Coronary artery (tissue), 2 donors: ENCODE measurements around the gene CARD11.

Experiments used
- DNase-seq: peaks from one replicate; pipeline ENCODE4 v3.0.0-alpha.2; 2017; ENCODE audit warnings: low spot score
- H3K27ac ChIP-seq, 2 donors: fragments of 200-600 bp; sonication (generic); one replicate each; pipeline ENCODE4 v1.5.1; 2016 to 2019
- H3K4me3 ChIP-seq: fragments of 200-600 bp; sonication (generic); 2 replicates; pipeline ENCODE4 v1.5.1; 2016; ENCODE audit warnings: mild to moderate bottlenecking, moderate library complexity
- TF ChIP-seq, protein P1 (sequence below): fragments of 200-600 bp; sonication (generic); IDR thresholded peaks from one replicate; pipeline ENCODE4 v1.5.1; 2019; ENCODE audit warnings: antibody characterized with exemption

The CARD11 gene

DNA sequence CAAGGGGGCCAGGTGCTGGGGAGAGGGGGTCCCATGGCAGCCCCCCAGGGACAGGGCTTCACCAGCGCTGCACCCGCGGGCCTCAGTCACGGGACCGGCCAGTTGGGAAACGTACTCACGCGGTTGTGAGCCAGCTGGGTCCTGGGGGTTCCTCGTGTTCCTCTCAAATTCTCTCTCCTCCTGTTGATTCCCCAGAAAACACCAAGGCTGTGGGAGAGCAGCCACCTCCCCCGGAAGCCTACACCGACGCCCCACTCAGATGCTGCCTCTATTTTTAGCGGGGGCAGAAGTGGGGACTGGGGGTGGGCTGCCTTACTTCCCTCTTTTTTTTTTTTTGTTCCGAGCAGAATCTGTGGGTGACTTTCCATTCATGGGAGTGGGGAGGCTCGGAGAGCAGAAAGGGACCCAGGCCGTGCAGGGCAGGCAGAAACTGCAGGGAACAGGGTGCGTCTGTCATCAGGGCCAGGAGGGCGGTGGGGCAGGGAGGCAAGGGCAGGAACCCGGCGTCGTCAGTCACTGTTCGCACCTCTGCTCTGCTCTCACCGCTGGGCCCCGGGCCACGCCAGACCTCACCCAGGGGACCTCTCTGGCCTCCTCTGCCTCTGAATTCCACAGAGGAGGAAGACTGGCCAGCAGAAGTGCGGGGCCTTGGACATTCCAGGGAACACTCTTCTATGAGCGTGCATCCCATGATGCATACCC lies 63.1 kb downstream of the CARD11 start:
- TF ChIP-seq, protein P1, sequence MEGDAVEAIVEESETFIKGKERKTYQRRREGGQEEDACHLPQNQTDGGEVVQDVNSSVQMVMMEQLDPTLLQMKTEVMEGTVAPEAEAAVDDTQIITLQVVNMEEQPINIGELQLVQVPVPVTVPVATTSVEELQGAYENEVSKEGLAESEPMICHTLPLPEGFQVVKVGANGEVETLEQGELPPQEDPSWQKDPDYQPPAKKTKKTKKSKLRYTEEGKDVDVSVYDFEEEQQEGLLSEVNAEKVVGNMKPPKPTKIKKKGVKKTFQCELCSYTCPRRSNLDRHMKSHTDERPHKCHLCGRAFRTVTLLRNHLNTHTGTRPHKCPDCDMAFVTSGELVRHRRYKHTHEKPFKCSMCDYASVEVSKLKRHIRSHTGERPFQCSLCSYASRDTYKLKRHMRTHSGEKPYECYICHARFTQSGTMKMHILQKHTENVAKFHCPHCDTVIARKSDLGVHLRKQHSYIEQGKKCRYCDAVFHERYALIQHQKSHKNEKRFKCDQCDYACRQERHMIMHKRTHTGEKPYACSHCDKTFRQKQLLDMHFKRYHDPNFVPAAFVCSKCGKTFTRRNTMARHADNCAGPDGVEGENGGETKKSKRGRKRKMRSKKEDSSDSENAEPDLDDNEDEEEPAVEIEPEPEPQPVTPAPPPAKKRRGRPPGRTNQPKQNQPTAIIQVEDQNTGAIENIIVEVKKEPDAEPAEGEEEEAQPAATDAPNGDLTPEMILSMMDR, result no peak
- DNase-seq, result no peak
- Histone ChIP-seq H3K27ac (no peak overlapping the region), H3K4me3 (no peak overlapping the region)

DNA sequence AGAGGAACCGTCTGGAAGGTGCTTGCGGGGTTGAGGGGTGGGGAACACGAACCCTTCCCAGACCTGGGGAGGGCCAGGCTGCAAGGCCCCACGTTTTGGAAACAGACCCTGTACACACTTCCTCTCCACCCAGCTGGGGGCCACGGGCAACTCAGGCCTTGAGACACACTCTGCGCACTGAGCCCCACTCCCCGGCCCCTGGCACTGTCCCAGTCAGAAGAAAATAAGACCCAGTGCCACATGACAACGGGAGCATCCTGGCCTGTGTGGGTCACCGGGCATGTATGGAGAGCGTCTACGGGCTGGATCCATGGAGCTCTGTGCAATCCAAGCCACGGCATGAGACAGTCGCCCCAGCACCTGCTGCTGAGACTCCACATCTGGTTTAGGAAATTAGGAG lies 63.7 kb downstream of the CARD11 start:
- H3K4me3 ChIP-seq, result no peak overlapping the region
- TF ChIP-seq, protein P1, result no peak
- H3K27ac ChIP-seq, result no peak overlapping the region
- DNase-seq, result no peak

DNA sequence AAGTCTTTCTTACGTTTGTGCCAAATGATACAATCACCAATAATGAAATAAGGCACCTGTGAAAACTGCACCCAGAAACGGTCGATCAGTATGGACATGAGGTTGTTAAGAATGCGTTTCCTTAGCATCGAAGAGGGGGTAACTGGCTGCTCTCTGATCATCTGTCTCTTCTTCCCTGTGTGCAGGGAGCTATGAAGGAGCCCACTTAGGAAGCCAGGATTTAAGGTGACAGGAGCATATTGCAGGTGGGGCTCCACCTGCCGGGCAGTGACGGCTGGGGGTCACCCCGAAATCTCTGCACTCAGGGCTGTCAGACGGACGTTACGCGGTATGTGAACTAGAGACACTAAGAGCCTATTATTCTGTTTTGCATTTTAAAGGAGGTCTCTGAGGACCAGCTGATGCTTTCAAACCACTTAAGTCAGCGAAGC lies 64.5 kb downstream of the CARD11 start:
- Histone ChIP-seq H3K4me3 (no peak overlapping the region), H3K27ac (no peak overlapping the region)
- DNase-seq, result no peak
- TF ChIP-seq, protein P1, result no peak

DNA sequence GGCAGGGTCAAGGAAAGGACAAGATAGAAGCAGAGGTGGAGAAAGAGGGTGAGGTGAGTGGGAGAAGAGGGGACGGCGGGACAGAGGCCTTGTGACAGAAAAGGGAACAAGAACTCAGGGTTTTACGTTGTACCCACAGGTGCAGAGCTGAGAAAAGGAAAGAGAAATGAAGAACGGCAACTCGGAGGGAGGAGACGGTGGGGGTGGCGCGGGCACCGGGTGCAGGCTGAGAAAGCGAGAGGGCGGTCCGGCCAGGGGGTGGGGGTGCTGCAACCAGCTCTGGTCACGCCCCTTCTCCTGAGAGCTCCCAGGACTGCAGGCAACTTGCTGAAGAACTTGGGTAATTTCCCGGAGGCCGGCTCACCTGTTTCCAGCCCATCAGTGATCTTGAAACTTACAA lies 65.3 kb downstream of the CARD11 start:
- Histone ChIP-seq H3K4me3 (peak overlapping the region; percentile 12), H3K27ac (no peak overlapping the region)
- no peak for DNase-seq
- TF ChIP-seq, protein P1, result no peak

DNA sequence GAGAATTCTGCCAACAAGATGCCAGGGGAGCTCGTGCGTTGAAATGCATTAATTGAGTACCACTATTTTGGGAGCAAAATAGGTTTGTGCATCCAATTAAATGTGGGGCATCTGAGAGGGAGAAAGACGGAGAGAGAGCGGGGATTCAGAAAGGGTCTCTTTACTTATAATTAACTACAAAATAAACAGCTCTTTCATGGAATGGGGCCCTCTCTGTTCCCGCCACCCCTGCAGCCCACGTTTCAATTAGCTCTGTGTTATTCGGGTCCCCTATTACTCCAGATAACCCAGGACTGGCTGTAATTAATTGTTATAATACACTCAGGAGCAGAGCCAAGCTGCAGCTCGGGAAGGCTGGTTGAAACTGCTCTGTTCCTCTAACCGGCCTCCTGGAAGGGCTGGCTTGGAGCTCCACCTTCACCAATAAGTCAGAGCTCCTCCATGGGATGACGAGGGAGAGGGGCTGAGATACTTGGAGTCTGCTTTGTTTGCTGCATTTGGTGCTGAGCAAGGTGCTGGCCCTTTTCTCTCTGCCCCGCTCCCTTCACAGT lies 67.8 kb downstream of the CARD11 start:
- no peak overlapping the region for H3K4me3 ChIP-seq
- TF ChIP-seq, protein P1, result no peak
- no peak for DNase-seq
- H3K27ac ChIP-seq, result no peak overlapping the region

DNA sequence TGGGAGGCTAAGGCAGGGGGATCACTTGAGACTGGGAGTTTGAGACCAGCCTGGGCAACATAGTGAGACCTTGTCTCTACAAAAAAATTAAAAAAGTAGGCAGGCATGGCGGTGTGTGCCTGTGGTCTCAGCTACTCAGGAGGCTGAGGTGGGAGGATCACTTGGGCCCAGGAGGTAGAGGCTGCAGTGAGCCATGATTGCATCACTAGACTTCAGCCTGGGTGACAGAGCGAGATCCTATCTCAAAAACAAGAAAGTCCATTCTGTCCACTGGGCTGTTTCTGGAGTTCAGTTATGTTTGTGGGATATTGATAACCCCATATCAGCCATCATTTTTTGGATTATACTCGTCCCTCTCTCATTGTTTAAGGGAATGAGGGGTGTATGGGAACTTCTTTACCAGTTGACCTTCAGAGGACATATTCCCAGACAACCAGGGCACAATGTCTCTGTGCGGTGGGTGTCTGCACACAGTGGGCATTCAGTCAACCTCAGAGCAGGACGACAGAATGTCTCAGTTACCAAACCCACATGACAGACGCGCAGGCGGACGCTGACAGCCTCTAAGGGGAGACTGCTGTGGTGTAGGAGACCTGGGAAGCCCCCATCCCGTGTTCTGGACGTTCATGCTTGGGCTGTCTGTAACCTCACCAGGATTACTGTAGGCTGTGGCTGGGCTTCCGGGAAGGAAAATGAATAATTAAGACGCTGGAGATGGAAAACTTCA lies 69.4 kb downstream of the CARD11 start:
- peak; percentile 43 for DNase-seq
- TF ChIP-seq, protein P1, result no peak
- Histone ChIP-seq H3K27ac (no peak overlapping the region), H3K4me3 (no peak overlapping the region)

DNA sequence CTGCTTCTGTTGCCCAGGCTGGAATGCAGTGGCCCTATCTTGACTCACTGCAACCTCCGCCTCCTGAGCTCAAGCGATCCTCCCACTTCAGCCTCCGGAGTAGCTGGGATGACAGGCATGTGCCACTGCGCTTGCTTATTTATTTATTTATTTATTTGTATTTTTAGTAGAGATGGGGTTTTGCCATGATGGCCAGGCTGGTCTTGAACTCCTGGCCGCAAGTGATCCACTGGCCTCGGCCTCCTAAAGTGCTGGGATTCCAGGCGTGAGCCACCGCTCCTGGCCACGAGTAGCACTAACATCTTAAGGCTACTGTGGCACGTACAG lies 70.9 kb downstream of the CARD11 start:
- peak; percentile 29 for DNase-seq
- TF ChIP-seq, protein P1, result no peak
- Histone ChIP-seq H3K4me3 (no peak overlapping the region), H3K27ac (no peak overlapping the region)
